ENCODE data around the gene ZNF827. TPM values are rescaled to one million over a fixed set of nuclear protein-coding genes. Genes with fewer than 3 reads are reported as not detected.

The ZNF827 gene
- polyA plus RNA-seq, 1 donor (not counting 4 experiments of a cell fraction or from before 2014, with no cell fraction given) = 4.7 TPM

- H3K4me1 ChIP-seq (ENCODE audit: control insufficient read depth, extremely low read depth, insufficient read depth, low read length) = peaks cover 39% of the 10 kb centered on the region
Observed at GRCh38 chr4:145735347-145735675, 203.3 kb downstream of the ZNF827 start.

GRCh38 chr4:145734576-145735346, 203.9 kb downstream of the ZNF827 start:
- Histone ChIP-seq H3K9me3 (ENCODE audit: control insufficient read depth, low read depth, low read length) (no peaks in the 10 kb centered on the region), H3K79me2 (ENCODE audit: control insufficient read depth, insufficient read depth, low read length) (no peaks in the 10 kb centered on the region), H3K4me1 (ENCODE audit: control insufficient read depth, extremely low read depth, insufficient read depth, low read length) (peaks cover 39% of the 10 kb centered on the region), H3K4me3 (ENCODE audit: control insufficient read depth in 2 of 3, extremely low read depth in 1 of 3, insufficient read depth in 2 of 3, low read depth in 1 of 3, low read length in 3 of 3) (peak overlapping the region; percentile 7 to 79 (median 73)), H3K36me3 (ENCODE audit: control insufficient read depth in 2 of 2, extremely low read depth in 1 of 2, insufficient read depth in 2 of 2, low read length in 2 of 2) (no peaks in the 10 kb centered on the region), H3K9me1 (ENCODE audit: control insufficient read depth, extremely low read depth, insufficient read depth, low read length) (no peaks in the 10 kb centered on the region), H3K4me2 (ENCODE audit: control insufficient read depth, extremely low read depth, insufficient read depth, low read depth, low read length) (peak overlapping the region; percentile 99), H2AFZ (ENCODE audit: control insufficient read depth, low read length) (peak overlapping the region; percentile 64), H3K27me3 (ENCODE audit: control insufficient read depth, extremely low read depth, insufficient read depth, low read length) (no peaks in the 10 kb centered on the region), H3K27ac (ENCODE audit: control insufficient read depth, insufficient read depth, low read length) (peak overlapping the region; percentile 100), H3K9ac (ENCODE audit: control insufficient read depth, extremely low read depth, insufficient read depth, low read length) (peak overlapping the region; percentile 88), H4K20me1 (ENCODE audit: control insufficient read depth, extremely low read depth, insufficient read depth, low read length) (no peaks in the 10 kb centered on the region)
- dilution Hi-C loops (cut with MboI; ENCODE audit: extremely low pct_ligation_motif_present, low sequenced_read_pairs) = no loop called here
- FAIRE-seq (peak; percentile 99), DNase-seq (ENCODE audit: low read depth, low spot score) (peak; percentile 92)
- TF ChIP-seq, protein P1, sequence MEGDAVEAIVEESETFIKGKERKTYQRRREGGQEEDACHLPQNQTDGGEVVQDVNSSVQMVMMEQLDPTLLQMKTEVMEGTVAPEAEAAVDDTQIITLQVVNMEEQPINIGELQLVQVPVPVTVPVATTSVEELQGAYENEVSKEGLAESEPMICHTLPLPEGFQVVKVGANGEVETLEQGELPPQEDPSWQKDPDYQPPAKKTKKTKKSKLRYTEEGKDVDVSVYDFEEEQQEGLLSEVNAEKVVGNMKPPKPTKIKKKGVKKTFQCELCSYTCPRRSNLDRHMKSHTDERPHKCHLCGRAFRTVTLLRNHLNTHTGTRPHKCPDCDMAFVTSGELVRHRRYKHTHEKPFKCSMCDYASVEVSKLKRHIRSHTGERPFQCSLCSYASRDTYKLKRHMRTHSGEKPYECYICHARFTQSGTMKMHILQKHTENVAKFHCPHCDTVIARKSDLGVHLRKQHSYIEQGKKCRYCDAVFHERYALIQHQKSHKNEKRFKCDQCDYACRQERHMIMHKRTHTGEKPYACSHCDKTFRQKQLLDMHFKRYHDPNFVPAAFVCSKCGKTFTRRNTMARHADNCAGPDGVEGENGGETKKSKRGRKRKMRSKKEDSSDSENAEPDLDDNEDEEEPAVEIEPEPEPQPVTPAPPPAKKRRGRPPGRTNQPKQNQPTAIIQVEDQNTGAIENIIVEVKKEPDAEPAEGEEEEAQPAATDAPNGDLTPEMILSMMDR (optimal IDR thresholded peaks at IDR 0.05 in 1 of 3, IDR thresholded peaks at IDR 0.05 in 1 of 3, conservative IDR thresholded peaks at IDR 0.05 in 1 of 3; ENCODE audit: extremely low read depth in 1 of 3, insufficient read depth in 2 of 3, low read length in 3 of 3) = no peak
- no peak for TF ChIP-seq EZH2 (IDR thresholded peaks at IDR 0.05; ENCODE audit: low read length)

More at GRCh38 chr4:145735347-145735675, 203.3 kb downstream of the ZNF827 start:
- peak overlapping the region in 2 of 3 experiments; percentile 53 to 73 for H3K4me3 ChIP-seq (ENCODE audit: control insufficient read depth in 2 of 3, extremely low read depth in 1 of 3, insufficient read depth in 2 of 3, low read depth in 1 of 3, low read length in 3 of 3)
- H3K27ac ChIP-seq (ENCODE audit: control insufficient read depth, insufficient read depth, low read length) = peak overlapping the region; percentile 100
- no peaks in the 10 kb centered on the region for H3K9me3 ChIP-seq (ENCODE audit: control insufficient read depth, low read depth, low read length)
- peak; percentile 97 for FAIRE-seq
- no peaks in the 10 kb centered on the region for H3K79me2 ChIP-seq (ENCODE audit: control insufficient read depth, insufficient read depth, low read length)
- no peaks in the 10 kb centered on the region for H3K9me1 ChIP-seq (ENCODE audit: control insufficient read depth, extremely low read depth, insufficient read depth, low read length)
- no peaks in the 10 kb centered on the region for H4K20me1 ChIP-seq (ENCODE audit: control insufficient read depth, extremely low read depth, insufficient read depth, low read length)
- H3K9ac ChIP-seq (ENCODE audit: control insufficient read depth, extremely low read depth, insufficient read depth, low read length) = peak overlapping the region; percentile 88
- dilution Hi-C loops (cut with MboI; ENCODE audit: extremely low pct_ligation_motif_present, low sequenced_read_pairs) = no loop called here
- DNase-seq (ENCODE audit: low read depth, low spot score) = peak; percentile 55
- H3K4me2 ChIP-seq (ENCODE audit: control insufficient read depth, extremely low read depth, insufficient read depth, low read depth, low read length) = peak overlapping the region; percentile 99
- H2AFZ ChIP-seq (ENCODE audit: control insufficient read depth, low read length) = peak overlapping the region; percentile 47
- H3K36me3 ChIP-seq (ENCODE audit: control insufficient read depth in 2 of 2, extremely low read depth in 1 of 2, insufficient read depth in 2 of 2, low read length in 2 of 2) = no peaks in the 10 kb centered on the region
- no peaks in the 10 kb centered on the region for H3K27me3 ChIP-seq (ENCODE audit: control insufficient read depth, extremely low read depth, insufficient read depth, low read length)
- TF ChIP-seq, protein P1 (optimal IDR thresholded peaks at IDR 0.05 in 1 of 3, IDR thresholded peaks at IDR 0.05 in 1 of 3, conservative IDR thresholded peaks at IDR 0.05 in 1 of 3; ENCODE audit: extremely low read depth in 1 of 3, insufficient read depth in 2 of 3, low read length in 3 of 3) = no peak
- TF ChIP-seq EZH2 (IDR thresholded peaks at IDR 0.05; ENCODE audit: low read length) = no peak
